ENCODE measurements around the gene PRUNE2. TPM values are rescaled to one million over a fixed set of nuclear protein-coding genes. Genes with fewer than 3 reads are reported as not detected.

Gene PRUNE2
- polyA plus RNA-seq, 1 donor (not counting 4 experiments of a cell fraction or from before 2014, with no cell fraction given), result 0.41 TPM

- Histone ChIP-seq H3K4me2 (ENCODE audit: control insufficient read depth, extremely low read depth, insufficient read depth, low read depth, low read length) (no peak overlapping the region), H3K9me1 (ENCODE audit: control insufficient read depth, extremely low read depth, insufficient read depth, low read length) (no peaks in the 10 kb centered on the region), H3K27ac (ENCODE audit: control insufficient read depth, insufficient read depth, low read length) (no peak overlapping the region), H3K9me3 (ENCODE audit: control insufficient read depth, low read depth, low read length) (no peaks in the 10 kb centered on the region), H3K27me3 (ENCODE audit: control insufficient read depth, extremely low read depth, insufficient read depth, low read length) (no peaks in the 10 kb centered on the region), H3K4me1 (ENCODE audit: control insufficient read depth, extremely low read depth, insufficient read depth, low read length) (no peaks in the 10 kb centered on the region), H4K20me1 (ENCODE audit: control insufficient read depth, extremely low read depth, insufficient read depth, low read length) (no peaks in the 10 kb centered on the region), H3K9ac (ENCODE audit: control insufficient read depth, extremely low read depth, insufficient read depth, low read length) (no peak overlapping the region), H2AFZ (ENCODE audit: control insufficient read depth, low read length) (no peak overlapping the region), H3K4me3 (ENCODE audit: control insufficient read depth in 2 of 3, extremely low read depth in 1 of 3, insufficient read depth in 2 of 3, low read depth in 1 of 3, low read length in 3 of 3) (no peak overlapping the region), H3K36me3 (ENCODE audit: control insufficient read depth in 2 of 2, extremely low read depth in 1 of 2, insufficient read depth in 2 of 2, low read length in 2 of 2) (no peaks in the 10 kb centered on the region), H3K79me2 (ENCODE audit: control insufficient read depth, insufficient read depth, low read length) (no peaks in the 10 kb centered on the region)
- FAIRE-seq (no peak), DNase-seq (ENCODE audit: low read depth, low spot score) (no peak)
- dilution Hi-C loops (cut with MboI; ENCODE audit: extremely low pct_ligation_motif_present, low sequenced_read_pairs), result no loop called here
- no peak for TF ChIP-seq CTCF (optimal IDR thresholded peaks at IDR 0.05 in 1 of 3, IDR thresholded peaks at IDR 0.05 in 1 of 3, conservative IDR thresholded peaks at IDR 0.05 in 1 of 3; ENCODE audit: extremely low read depth in 1 of 3, insufficient read depth in 2 of 3, low read length in 3 of 3)
- TF ChIP-seq EZH2 (IDR thresholded peaks at IDR 0.05; ENCODE audit: low read length), result no peak
Measured at GRCh38 chr9:76729980-76730737, 175.8 kb downstream of the PRUNE2 start.

- Histone ChIP-seq H3K4me1 (ENCODE audit: control insufficient read depth, extremely low read depth, insufficient read depth, low read length) (no peaks in the 10 kb centered on the region), H3K36me3 (ENCODE audit: control insufficient read depth in 2 of 2, extremely low read depth in 1 of 2, insufficient read depth in 2 of 2, low read length in 2 of 2) (no peaks in the 10 kb centered on the region), H3K4me2 (ENCODE audit: control insufficient read depth, extremely low read depth, insufficient read depth, low read depth, low read length) (no peak overlapping the region), H3K4me3 (ENCODE audit: control insufficient read depth in 2 of 3, extremely low read depth in 1 of 3, insufficient read depth in 2 of 3, low read depth in 1 of 3, low read length in 3 of 3) (no peak overlapping the region), H3K79me2 (ENCODE audit: control insufficient read depth, insufficient read depth, low read length) (no peaks in the 10 kb centered on the region), H3K27me3 (ENCODE audit: control insufficient read depth, extremely low read depth, insufficient read depth, low read length) (no peaks in the 10 kb centered on the region), H3K9ac (ENCODE audit: control insufficient read depth, extremely low read depth, insufficient read depth, low read length) (no peak overlapping the region), H3K9me1 (ENCODE audit: control insufficient read depth, extremely low read depth, insufficient read depth, low read length) (no peaks in the 10 kb centered on the region), H3K27ac (ENCODE audit: control insufficient read depth, insufficient read depth, low read length) (no peak overlapping the region), H4K20me1 (ENCODE audit: control insufficient read depth, extremely low read depth, insufficient read depth, low read length) (no peaks in the 10 kb centered on the region), H2AFZ (ENCODE audit: control insufficient read depth, low read length) (no peak overlapping the region), H3K9me3 (ENCODE audit: control insufficient read depth, low read depth, low read length) (no peaks in the 10 kb centered on the region)
- dilution Hi-C loops (cut with MboI; ENCODE audit: extremely low pct_ligation_motif_present, low sequenced_read_pairs), result no loop called here
- DNase-seq (ENCODE audit: low read depth, low spot score) (no peak), FAIRE-seq (no peak)
- TF ChIP-seq CTCF (optimal IDR thresholded peaks at IDR 0.05 in 1 of 3, IDR thresholded peaks at IDR 0.05 in 1 of 3, conservative IDR thresholded peaks at IDR 0.05 in 1 of 3; ENCODE audit: extremely low read depth in 1 of 3, insufficient read depth in 2 of 3, low read length in 3 of 3), result no peak
- TF ChIP-seq EZH2 (IDR thresholded peaks at IDR 0.05; ENCODE audit: low read length), result no peak
Measured at GRCh38 chr9:76729116-76729515, 176.8 kb downstream of the PRUNE2 start.

Data from keratinocyte (primary cell).